SHP77 (cell line): ENCODE results near the gene COA5.
"Not testable (repeated sequence)": the region's sequence is repeated elsewhere in the genome, so short reads cannot be mapped to it uniquely, and the experiment has no call there.

Experiments
- DNase-seq, 2 experiments: peaks; one replicate each; lab custom pipeline; 2025; lab: John Stamatoyannopoulos, UW

The COA5 gene

GRCh38 chr2:98606431-98606830 is 1.9 kb downstream of the COA5 start:
- DNase-seq: no peak

DNA sequence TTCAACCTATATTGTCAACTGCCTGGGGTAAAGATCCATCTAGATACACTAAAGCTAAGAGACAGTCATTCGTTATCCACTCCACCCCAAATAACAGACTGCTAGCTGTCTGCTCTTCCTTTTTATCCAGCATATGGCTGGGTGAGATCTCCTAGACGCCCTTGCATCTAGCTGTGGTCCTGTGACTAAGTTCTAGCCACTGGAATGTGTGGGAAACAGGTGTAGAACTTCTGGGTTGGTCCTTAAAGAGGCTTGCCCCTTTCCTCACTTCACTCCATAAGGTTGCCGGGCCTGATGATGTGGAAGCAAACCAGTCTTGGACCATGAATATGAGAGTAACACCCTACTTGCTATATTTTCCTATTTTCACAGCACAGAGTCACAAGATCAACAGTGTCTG is 3.2 kb downstream of the COA5 start:
- no peak for DNase-seq

DNA sequence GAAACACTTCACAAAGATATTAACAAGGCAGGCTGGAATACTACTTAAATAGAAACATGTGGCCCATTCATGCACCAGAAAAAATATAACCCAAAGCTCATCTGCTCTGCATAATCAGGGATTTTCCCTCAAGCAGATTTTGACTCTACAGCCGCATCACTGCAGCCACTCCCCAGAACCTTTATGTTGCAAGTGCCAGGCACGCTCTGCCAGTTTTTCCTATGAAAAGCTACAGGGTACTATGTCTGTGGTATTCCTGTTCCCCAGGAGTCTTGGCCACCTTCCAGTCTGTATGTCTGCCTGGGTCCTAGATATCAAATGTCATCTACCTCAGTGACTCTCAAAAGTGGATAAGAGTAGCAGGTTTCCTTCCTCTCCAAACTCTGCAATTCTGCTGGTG is 3.8 kb downstream of the COA5 start:
- no peak for DNase-seq

- peak; percentile 51 to 57 for DNase-seq
Observed at GRCh38 chr2:98601532-98602132, 6.7 kb downstream of the COA5 start.

- no peak for DNase-seq
Observed at GRCh38 chr2:98598781-98599428, 9.4 kb downstream of the COA5 start.

- not testable (repeated sequence) for DNase-seq
Observed at GRCh38 chr2:98594665-98595064, 13.6 kb downstream of the COA5 start.

DNA sequence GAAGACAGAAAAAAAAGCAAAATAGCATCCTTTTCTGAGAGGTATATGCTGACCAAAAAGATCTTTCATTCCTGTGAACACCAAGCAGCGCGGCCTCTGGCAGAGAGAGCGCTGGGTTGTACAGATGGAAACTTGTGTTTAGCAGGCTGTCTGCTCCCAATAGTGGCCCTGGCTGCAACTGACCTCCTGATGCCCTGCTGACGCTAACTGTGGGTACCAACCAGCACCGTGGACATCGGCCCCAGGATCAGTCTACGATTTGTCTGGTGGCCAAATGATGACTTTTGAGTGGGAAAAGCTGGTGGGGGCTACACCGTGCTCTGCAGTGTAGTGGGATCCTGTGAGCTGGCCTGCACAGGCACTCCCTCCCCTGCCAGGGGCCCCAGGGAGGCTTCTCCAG is 15.7 kb downstream of the COA5 start:
- no peak for DNase-seq

GRCh38 chr2:98589489-98589888 is 18.8 kb downstream of the COA5 start:
- no peak for DNase-seq

DNA sequence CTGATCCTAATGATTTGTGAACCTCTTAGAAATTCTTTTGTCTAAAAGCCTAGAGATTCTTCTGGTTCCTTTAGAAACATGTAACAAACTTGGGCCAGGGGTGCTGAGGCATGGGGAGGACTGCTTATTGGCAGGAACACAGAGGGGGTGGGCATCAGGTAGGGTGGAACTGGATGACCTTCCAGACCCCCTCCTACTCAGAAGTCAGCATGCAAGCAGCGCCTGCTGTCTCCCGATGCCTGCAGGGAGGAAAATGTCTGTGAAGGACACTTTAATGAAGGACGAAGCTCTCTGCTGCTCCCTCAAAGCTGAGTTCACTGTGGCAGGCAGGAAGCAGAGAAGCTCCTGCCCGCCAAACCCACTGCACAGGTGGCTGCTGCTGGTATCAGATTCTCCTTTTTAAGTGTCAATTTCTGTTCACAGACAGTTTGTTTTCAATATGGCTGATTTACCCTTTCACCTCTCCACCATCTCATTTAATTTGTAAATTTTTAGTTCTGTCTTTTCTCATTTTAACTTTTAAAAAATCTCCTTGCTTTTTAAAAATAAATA is 19.4 kb downstream of the COA5 start:
- DNase-seq: no peak

DNA sequence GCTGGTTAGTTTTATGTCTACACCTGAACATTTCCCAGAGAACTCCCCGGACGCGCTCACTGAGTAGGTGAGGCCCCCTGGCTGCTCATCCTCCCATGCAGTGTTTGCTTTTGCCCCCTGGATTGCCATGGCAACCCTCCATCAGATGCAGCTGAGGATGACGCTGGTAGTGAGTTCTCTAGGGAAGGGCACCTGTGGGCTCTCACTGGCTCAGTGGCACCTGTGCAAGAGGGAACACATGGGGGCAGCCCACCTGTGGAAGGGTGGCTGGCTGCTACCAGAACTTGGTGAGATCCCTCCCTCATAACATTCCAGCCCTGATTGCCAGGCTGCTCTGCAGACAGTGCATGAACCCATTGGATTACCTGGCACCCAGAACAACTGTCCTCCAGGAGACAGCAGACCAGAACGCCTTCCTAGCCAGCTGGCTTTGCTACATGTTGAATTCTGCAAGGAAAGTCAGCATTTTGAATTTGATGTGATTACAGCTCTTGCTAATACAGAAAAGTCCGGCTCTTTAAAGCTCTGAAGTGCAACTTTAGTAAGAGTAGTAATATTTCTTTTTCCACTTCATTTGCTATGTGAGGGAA is 21.7 kb downstream of the COA5 start:
- DNase-seq: no peak

GRCh38 chr2:98585386-98585785 is 22.9 kb downstream of the COA5 start:
- no peak for DNase-seq

- DNase-seq: no peak
Observed at GRCh38 chr2:98583816-98584618, 24.3 kb downstream of the COA5 start.

DNA sequence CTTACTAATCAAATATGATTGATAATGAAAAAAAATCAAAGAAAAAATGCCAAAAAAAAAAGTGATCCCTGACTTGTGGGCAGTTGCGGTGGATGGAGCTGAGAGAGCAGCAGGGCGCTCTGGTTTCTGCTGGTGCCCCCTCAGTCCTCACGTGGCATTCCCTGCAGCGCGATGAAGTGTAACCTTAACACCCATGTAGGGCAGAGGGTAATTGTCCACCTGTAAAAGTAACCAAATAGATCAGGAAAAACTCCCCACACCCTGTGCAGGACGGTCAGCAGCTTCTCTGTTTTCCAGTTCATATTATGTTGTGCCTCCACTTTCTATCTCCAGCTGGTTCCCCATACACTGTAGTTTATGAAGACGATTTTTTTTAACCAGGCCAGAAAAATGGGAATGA is 25.0 kb downstream of the COA5 start:
- no peak for DNase-seq

DNA sequence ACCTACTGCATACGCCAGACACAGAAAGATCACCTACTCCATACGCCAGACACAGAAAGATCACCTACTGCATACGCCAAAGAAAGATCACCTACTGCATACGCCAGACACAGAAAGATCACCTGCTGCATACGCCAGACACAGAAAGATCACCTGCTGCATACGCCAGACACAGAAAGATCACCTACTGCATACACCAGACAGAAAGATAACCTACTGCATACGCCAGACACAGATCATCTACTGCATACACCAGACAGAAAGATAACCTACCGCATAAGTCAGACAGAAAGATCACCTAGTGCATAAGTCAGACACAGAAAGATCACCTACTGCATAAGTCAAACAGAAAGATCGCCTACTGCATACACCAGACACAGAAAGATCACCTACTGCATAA is 25.8 kb downstream of the COA5 start:
- DNase-seq: no peak

GRCh38 chr2:98580656-98581284 is 27.5 kb downstream of the COA5 start:
- no peak for DNase-seq

GRCh38 chr2:98579926-98580325 is 28.4 kb downstream of the COA5 start:
- DNase-seq: no peak

DNA sequence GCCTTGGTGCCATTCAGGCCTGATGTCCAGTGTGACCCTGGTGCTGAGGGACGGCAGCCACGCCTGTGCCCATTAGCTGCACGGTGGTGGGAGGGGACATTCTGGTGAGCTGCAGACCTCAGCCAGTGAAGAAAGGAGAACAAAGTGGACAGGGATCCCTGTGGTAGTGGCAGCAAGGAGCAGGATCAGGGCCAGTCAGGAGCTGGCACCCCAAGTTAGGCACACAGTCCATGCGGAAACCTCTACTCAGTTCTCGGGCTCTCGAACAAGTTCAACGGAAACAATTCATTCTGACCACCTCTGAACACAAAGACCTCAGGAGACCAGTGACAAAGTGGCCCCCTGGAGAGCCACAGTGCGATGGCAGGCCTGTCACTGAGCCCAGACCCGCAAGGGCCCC is 30.1 kb downstream of the COA5 start:
- no peak for DNase-seq

DNA sequence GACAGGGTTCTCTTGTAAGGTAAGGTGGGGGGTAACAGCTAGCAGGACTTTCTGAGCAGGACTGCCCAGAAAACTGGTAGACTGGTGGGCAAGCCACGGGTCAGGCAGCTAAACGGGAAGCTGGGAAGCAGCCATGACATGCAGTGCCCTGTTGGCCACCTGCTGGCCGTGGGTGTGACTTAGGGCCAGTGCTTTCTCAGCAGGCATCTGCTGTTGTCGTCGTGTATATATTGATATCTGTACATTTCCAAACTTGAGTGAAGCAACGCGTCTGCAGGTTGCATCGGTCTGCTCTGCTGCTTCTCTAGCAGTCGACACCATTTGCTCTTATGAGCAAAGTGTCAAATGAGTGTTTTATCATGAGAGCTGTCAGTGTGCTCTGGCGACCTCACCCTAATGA is 31.0 kb downstream of the COA5 start:
- DNase-seq: peak in 1 of 2 experiments; percentile 2

DNA sequence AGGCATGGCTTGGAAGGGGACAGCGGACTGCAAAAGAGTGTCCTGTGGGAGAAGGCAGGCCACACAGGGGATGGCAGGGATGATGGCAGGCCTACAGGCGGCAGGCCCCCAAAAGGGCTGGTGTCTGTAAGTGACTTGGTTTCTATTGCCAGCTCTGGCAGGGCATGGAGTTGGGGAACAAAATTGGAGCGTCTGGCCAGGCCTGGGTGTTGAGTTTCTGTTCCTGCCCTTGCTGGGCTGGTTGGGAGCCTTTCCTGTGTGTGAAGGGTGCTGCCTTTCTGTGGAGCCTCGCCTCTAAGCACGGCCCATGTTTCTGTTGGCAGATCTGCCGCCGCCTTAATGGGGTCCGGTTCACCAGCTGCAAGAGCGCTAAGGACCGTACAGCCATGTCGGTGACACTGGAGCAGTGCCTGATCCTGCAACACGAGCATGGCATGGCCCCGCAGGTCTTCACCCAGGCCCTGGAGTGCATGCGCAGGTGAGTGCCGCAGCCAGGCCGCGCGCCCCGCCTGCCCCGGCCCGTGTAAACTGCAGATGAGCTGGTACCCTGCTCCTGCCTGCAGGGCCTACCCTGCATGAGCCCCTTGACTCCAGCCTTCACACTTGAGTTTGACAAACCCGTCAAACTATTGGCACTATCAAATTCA is 31.5 kb downstream of the COA5 start:
- DNase-seq: no peak

- DNase-seq: no peak
Observed at GRCh38 chr2:98573426-98573825, 34.9 kb downstream of the COA5 start.

- DNase-seq: no peak
Observed at GRCh38 chr2:98572676-98573075, 35.6 kb downstream of the COA5 start.

GRCh38 chr2:98572211-98572610 is 36.1 kb downstream of the COA5 start:
- DNase-seq: no peak
